K562 (cell line): ENCODE measurements around the gene SEPTIN1. TPM values are rescaled to one million over a fixed set of nuclear protein-coding genes. Genes with fewer than 3 reads are reported as not detected.

Experiments used
- GATAD2A ChIP-seq: fragments of 450-650 bp; IDR thresholded peaks from 2 replicates; pipeline ENCODE4 v1.6.1; 2017
- GTF2A2 ChIP-seq: IDR thresholded peaks from 2 replicates; pipeline ENCODE4 v1.6.1; 2016; ENCODE audit warnings: mild to moderate bottlenecking, missing genetic modification characterization, missing compliant biosample characterization
- HCFC1 ChIP-seq: IDR thresholded peaks from 2 replicates; pipeline ENCODE4 v1.6.1; 2012; ENCODE audit warnings: low read depth, low read length, improper control_type of control experiment
- HES1 ChIP-seq: fragments of 450-650 bp; IDR thresholded peaks from 2 replicates; pipeline ENCODE4 v1.6.1; 2016; ENCODE audit warnings: low read depth, mild to moderate bottlenecking, moderate library complexity
- MYC ChIP-seq, 2 experiments: fragments of 250-450 bp in 1 of 2; sonication (Bioruptor Pico) in 1 of 2; IDR thresholded peaks; 2 replicates each; pipeline versions ENCODE4 v1.5.1 to v1.6.1; 2012 to 2021; ENCODE audit warnings: low read depth in 2 of 2, borderline replicate concordance in 1 of 2, improper control_type of control experiment in 1 of 2, low read length in 1 of 2, mild to moderate bottlenecking in 1 of 2, moderate library complexity in 1 of 2
- NBN ChIP-seq: fragments of 450-650 bp; IDR thresholded peaks from 2 replicates; pipeline ENCODE4 v1.6.1; 2016; ENCODE audit warnings: low read depth, mild to moderate bottlenecking
- NR2C2 ChIP-seq, 2 experiments: fragments of 200-800 bp in 1 of 2; sonication (Bioruptor generic) in 1 of 2; sonication (generic) in 1 of 2; formaldehyde crosslinking in 1 of 2; IDR thresholded peaks; 2 replicates each; pipeline versions ENCODE4 v1.6.1 to v1.8.0; 2016 to 2022; ENCODE audit warnings: mild to moderate bottlenecking in 1 of 2, missing compliant biosample characterization in 1 of 2, missing genetic modification characterization in 1 of 2, missing genetic modification reagents in 1 of 2
- PATZ1 ChIP-seq: fragments of 250-450 bp; sonication (Bioruptor Pico); IDR thresholded peaks from 2 replicates; pipeline ENCODE4 v1.5.0; 2020; ENCODE audit warnings: mild to moderate bottlenecking, borderline replicate concordance
- RBFOX2 ChIP-seq: fragments of 200-400 bp; formaldehyde crosslinking; IDR thresholded peaks from 2 replicates; pipeline ENCODE4 v1.6.1; 2017; ENCODE audit warnings: low read depth, mild to moderate bottlenecking, low read length, moderate library complexity
- TAF1 ChIP-seq: IDR thresholded peaks from 2 replicates; pipeline ENCODE4 v1.6.1; 2011; ENCODE audit warnings: mild to moderate bottlenecking, low read length, moderate library complexity; ENCODE audit not compliant: insufficient read depth, control insufficient read depth, severe bottlenecking; ENCODE audit errors: extremely low read depth
- ZNF12 ChIP-seq: sonication (generic); formaldehyde crosslinking; IDR thresholded peaks from 2 replicates; pipeline ENCODE4 v1.4.0; 2020; ENCODE audit warnings: mild to moderate bottlenecking, missing genetic modification reagents
- ZNF316 ChIP-seq: fragments of 450-650 bp; IDR thresholded peaks from 2 replicates; pipeline ENCODE4 v1.6.1; 2016
- polyA plus RNA-seq, 8 experiments: library from polyadenylated mRNA; depleted of rRNA in 4 of 8; stranded (reverse) in 5 of 8; unstranded in 3 of 8; fragments of >200 nt; fragmentation: Nextera tagmentation in 2 of 8; fragmentation: Illumina TruSeq in 1 of 8; extraction: Ambion mirVana in 2 of 8; extraction: Trizol in 1 of 8; gene quantifications; 2 replicates each; pipeline versions ENCODE4 v1.2.1 to v1.2.3, GENCODE V29; 2011 to 2014; ENCODE audit warnings: inconsistent platforms in 1 of 8, missing spikeins in 1 of 8
- total RNA-seq, 7 experiments: library from RNA; depleted of rRNA in 6 of 7; stranded (reverse); fragments of >200 nt in 6 of 7; fragmentation: Illumina TruSeq in 2 of 7; extraction: Trizol in 2 of 7; gene quantifications; 2 replicates each; pipeline versions ENCODE4 v1.2.1 to v1.2.3, GENCODE V29; 2011 to 2021; ENCODE audit warnings: low replicate concordance in 1 of 7
- TF ChIP-seq, protein P1 (sequence below): sonication (generic); formaldehyde crosslinking; IDR thresholded peaks from 2 replicates; pipeline ENCODE4 v1.8.0; 2022; ENCODE audit warnings: mild to moderate bottlenecking, low read depth, missing genetic modification reagents
- TF ChIP-seq, protein P2 (sequence below): sonication (generic); formaldehyde crosslinking; IDR thresholded peaks from 2 replicates; pipeline ENCODE4 v1.8.0; 2023; ENCODE audit warnings: missing genetic modification reagents, mild to moderate bottlenecking, borderline replicate concordance
- TF ChIP-seq, protein P3 (sequence below): IDR thresholded peaks from 2 replicates; pipeline ENCODE4 v1.6.1; 2011; ENCODE audit not compliant: insufficient read length; ENCODE audit errors: extremely low read depth

SEPTIN1 gene
- total and polyA plus RNA-seq, 9 of the 15 experiments (the other 6 are each of a cell fraction or from before 2014, with no cell fraction given): 0.23 to 5.6 (median 1.7) TPM; not detected in 1

- TF ChIP-seq, protein P1, sequence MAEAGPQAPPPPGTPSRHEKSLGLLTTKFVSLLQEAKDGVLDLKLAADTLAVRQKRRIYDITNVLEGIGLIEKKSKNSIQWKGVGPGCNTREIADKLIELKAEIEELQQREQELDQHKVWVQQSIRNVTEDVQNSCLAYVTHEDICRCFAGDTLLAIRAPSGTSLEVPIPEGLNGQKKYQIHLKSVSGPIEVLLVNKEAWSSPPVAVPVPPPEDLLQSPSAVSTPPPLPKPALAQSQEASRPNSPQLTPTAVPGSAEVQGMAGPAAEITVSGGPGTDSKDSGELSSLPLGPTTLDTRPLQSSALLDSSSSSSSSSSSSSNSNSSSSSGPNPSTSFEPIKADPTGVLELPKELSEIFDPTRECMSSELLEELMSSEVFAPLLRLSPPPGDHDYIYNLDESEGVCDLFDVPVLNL (CRISPR knock-in tag): no peak; the same call in 1 of the 2 replicates
- TF ChIP-seq HES1: no peak
- TF ChIP-seq TAF1: peak; percentile 31
- peak; percentile 54 for TF ChIP-seq HCFC1
- TF ChIP-seq, protein P2, sequence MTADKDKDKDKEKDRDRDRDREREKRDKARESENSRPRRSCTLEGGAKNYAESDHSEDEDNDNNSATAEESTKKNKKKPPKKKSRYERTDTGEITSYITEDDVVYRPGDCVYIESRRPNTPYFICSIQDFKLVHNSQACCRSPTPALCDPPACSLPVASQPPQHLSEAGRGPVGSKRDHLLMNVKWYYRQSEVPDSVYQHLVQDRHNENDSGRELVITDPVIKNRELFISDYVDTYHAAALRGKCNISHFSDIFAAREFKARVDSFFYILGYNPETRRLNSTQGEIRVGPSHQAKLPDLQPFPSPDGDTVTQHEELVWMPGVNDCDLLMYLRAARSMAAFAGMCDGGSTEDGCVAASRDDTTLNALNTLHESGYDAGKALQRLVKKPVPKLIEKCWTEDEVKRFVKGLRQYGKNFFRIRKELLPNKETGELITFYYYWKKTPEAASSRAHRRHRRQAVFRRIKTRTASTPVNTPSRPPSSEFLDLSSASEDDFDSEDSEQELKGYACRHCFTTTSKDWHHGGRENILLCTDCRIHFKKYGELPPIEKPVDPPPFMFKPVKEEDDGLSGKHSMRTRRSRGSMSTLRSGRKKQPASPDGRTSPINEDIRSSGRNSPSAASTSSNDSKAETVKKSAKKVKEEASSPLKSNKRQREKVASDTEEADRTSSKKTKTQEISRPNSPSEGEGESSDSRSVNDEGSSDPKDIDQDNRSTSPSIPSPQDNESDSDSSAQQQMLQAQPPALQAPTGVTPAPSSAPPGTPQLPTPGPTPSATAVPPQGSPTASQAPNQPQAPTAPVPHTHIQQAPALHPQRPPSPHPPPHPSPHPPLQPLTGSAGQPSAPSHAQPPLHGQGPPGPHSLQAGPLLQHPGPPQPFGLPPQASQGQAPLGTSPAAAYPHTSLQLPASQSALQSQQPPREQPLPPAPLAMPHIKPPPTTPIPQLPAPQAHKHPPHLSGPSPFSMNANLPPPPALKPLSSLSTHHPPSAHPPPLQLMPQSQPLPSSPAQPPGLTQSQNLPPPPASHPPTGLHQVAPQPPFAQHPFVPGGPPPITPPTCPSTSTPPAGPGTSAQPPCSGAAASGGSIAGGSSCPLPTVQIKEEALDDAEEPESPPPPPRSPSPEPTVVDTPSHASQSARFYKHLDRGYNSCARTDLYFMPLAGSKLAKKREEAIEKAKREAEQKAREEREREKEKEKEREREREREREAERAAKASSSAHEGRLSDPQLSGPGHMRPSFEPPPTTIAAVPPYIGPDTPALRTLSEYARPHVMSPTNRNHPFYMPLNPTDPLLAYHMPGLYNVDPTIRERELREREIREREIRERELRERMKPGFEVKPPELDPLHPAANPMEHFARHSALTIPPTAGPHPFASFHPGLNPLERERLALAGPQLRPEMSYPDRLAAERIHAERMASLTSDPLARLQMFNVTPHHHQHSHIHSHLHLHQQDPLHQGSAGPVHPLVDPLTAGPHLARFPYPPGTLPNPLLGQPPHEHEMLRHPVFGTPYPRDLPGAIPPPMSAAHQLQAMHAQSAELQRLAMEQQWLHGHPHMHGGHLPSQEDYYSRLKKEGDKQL (CRISPR knock-in tag): no peak
- no peak for TF ChIP-seq PATZ1 (CRISPR knock-in tag)
- no peak for TF ChIP-seq ZNF12 (CRISPR knock-in tag)
- TF ChIP-seq GATAD2A: peak; percentile 73; the same call in 1 of the 2 replicates
- peak; percentile 50; the same call in 1 of the 2 replicates for TF ChIP-seq NR2C2 (CRISPR knock-in tag; IDR thresholded peaks at IDR 0.05)
- TF ChIP-seq NR2C2 (tag; IDR thresholded peaks at IDR 0.05): peak; percentile 88
- peak; percentile 88 for TF ChIP-seq MYC (IDR thresholded peaks at IDR 0.05; ENCODE audit: low read depth, low read length)
- peak; percentile 91; the same call in 1 of the 2 replicates for TF ChIP-seq MYC (CRISPR knock-in tag; IDR thresholded peaks at IDR 0.05; ENCODE audit: borderline replicate concordance, low read depth)
- TF ChIP-seq NBN: peak; percentile 64
- TF ChIP-seq, protein P3, sequence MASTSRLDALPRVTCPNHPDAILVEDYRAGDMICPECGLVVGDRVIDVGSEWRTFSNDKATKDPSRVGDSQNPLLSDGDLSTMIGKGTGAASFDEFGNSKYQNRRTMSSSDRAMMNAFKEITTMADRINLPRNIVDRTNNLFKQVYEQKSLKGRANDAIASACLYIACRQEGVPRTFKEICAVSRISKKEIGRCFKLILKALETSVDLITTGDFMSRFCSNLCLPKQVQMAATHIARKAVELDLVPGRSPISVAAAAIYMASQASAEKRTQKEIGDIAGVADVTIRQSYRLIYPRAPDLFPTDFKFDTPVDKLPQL: no peak
- TF ChIP-seq ZNF316: no peak
- peak; percentile 91 for TF ChIP-seq RBFOX2
- TF ChIP-seq GTF2A2 (tag): no peak
Measured at GRCh38 chr16:30429678-30430427, 47.5 kb upstream of the SEPTIN1 start, which contains the start of gene DCTPP1 (continued).
